OCI-LY1 (cell line): Measurements from ENCODE around the gene PILRB.
A peak's percentile ranks its signal among the peaks of the same experiment; 100 is the strongest.

ENCODE experiments used
- H2AFZ ChIP-seq: fragments of 200-600 bp; sonication (generic), shearing (Covaris generic); 2 replicates; pipeline ENCODE4 v1.6.0; 2014; ENCODE audit warnings: antibody characterized with exemption, mild to moderate bottlenecking, low read length
- H3F3A ChIP-seq: fragments of 200-600 bp; sonication (generic), shearing (Covaris generic); 2 replicates; pipeline ENCODE4 v1.6.0; 2014; ENCODE audit warnings: mild to moderate bottlenecking, antibody characterized with exemption, low read length, moderate library complexity; ENCODE audit not compliant: insufficient read depth
- H3K27ac ChIP-seq: fragments of 200-600 bp; sonication (generic); 2 replicates; pipeline ENCODE4 v1.5.1; 2014; ENCODE audit warnings: low read length, mixed run types, mild to moderate bottlenecking, low read depth; ENCODE audit not compliant: poor library complexity, severe bottlenecking
- H3K27me3 ChIP-seq: fragments of 200-600 bp; sonication (generic); 2 replicates; pipeline ENCODE4 v1.6.0; 2014; ENCODE audit warnings: antibody characterized with exemption, mild to moderate bottlenecking, low read length, moderate library complexity; ENCODE audit not compliant: insufficient read depth
- H3K36me3 ChIP-seq: fragments of 200-600 bp; sonication (generic); 2 replicates; pipeline ENCODE4 v1.6.1; 2014; ENCODE audit warnings: mild to moderate bottlenecking, antibody characterized with exemption, low read length, moderate library complexity, mixed read lengths; ENCODE audit not compliant: insufficient read depth
- H3K4me1 ChIP-seq: fragments of 200-600 bp; sonication (generic); 2 replicates; pipeline ENCODE4 v1.5.1; 2014; ENCODE audit warnings: mild to moderate bottlenecking, low read length, moderate library complexity; ENCODE audit not compliant: insufficient read depth, severe bottlenecking
- H3K4me2 ChIP-seq: fragments of 200-600 bp; sonication (generic), shearing (Covaris generic); 2 replicates; pipeline ENCODE4 v1.6.1; 2014; ENCODE audit warnings: low read length
- H3K4me3 ChIP-seq: fragments of 200-600 bp; sonication (generic); 2 replicates; pipeline ENCODE4 v1.5.1; 2014; ENCODE audit warnings: low read length, low read depth, mild to moderate bottlenecking, mixed read lengths; ENCODE audit not compliant: poor library complexity, severe bottlenecking
- H3K79me2 ChIP-seq: fragments of 200-600 bp; shearing (Covaris generic); 2 replicates; pipeline ENCODE4 v1.6.1; 2016; ENCODE audit warnings: mixed run types, low read length, mixed read lengths; ENCODE audit not compliant: insufficient read depth
- H3K9ac ChIP-seq: fragments of 200-600 bp; sonication (generic), shearing (Covaris generic); 2 replicates; pipeline ENCODE4 v1.6.1; 2014; ENCODE audit warnings: mild to moderate bottlenecking, low read length, mixed read lengths
- H3K9me2 ChIP-seq: fragments of 200-600 bp; sonication (generic), shearing (Covaris generic); 2 replicates; pipeline ENCODE4 v1.6.1; 2014; ENCODE audit warnings: low read depth, mild to moderate bottlenecking, low read length, mixed read lengths
- H3K9me3 ChIP-seq: fragments of 200-600 bp; shearing (Covaris generic); 2 replicates; pipeline ENCODE4 v1.6.1; 2014; ENCODE audit warnings: low read length, mixed read lengths
- H4K20me1 ChIP-seq: fragments of 200-600 bp; sonication (generic), shearing (Covaris generic); 2 replicates; pipeline ENCODE4 v1.6.0; 2016; ENCODE audit warnings: mild to moderate bottlenecking, low read length; ENCODE audit not compliant: insufficient read depth
- EZH2 ChIP-seq: fragments of 200-600 bp; sonication (generic), shearing (Covaris generic); IDR thresholded peaks from 2 replicates; pipeline ENCODE4 v1.8.0; 2017; ENCODE audit warnings: borderline replicate concordance, mixed run types, mild to moderate bottlenecking, antibody characterized with exemption, low read length, moderate library complexity, mixed read lengths
- TF ChIP-seq, protein P1 (sequence below): fragments of 200-600 bp; sonication (generic), shearing (Covaris generic); IDR thresholded peaks from 2 replicates; pipeline ENCODE4 v1.5.1; 2017; ENCODE audit warnings: mild to moderate bottlenecking, antibody characterized with exemption, low read length, moderate library complexity, mixed read lengths

PILRB gene

DNA sequence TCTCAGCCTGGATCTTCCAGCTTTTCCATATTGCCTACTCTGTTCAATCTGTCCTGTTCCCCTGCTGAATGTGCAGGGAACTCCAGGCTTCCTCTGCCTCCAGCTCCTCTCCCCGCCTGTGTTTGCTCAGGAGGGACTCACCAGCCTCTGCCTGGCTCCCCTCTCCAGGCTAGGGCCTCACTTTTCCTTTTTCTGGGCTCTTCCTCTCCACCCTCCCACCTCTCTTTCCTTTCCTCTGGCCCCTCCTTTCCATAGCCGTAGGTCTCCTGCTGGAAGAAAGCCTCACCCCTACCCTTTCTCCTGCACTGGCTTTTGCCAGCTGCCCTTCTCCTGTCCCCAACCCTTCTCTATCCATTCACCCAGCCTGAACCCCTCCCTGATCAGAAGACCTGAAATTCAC lies 40.3 kb downstream of the PILRB start:
- Histone ChIP-seq H3K36me3 (no peaks in the 10 kb centered on the region), H3K27ac (no peak overlapping the region), H3K79me2 (no peaks in the 10 kb centered on the region), H2AFZ (no peak overlapping the region), H3K4me2 (no peak overlapping the region), H3F3A (no peaks in the 10 kb centered on the region), H3K9me3 (no peaks in the 10 kb centered on the region), H3K27me3 (peaks cover 6% of the 10 kb centered on the region), H4K20me1 (no peaks in the 10 kb centered on the region), H3K9me2 (no peaks in the 10 kb centered on the region), H3K9ac (no peak overlapping the region), H3K4me1 (peaks cover 12% of the 10 kb centered on the region), H3K4me3 (no peak overlapping the region)
- TF ChIP-seq, protein P1, sequence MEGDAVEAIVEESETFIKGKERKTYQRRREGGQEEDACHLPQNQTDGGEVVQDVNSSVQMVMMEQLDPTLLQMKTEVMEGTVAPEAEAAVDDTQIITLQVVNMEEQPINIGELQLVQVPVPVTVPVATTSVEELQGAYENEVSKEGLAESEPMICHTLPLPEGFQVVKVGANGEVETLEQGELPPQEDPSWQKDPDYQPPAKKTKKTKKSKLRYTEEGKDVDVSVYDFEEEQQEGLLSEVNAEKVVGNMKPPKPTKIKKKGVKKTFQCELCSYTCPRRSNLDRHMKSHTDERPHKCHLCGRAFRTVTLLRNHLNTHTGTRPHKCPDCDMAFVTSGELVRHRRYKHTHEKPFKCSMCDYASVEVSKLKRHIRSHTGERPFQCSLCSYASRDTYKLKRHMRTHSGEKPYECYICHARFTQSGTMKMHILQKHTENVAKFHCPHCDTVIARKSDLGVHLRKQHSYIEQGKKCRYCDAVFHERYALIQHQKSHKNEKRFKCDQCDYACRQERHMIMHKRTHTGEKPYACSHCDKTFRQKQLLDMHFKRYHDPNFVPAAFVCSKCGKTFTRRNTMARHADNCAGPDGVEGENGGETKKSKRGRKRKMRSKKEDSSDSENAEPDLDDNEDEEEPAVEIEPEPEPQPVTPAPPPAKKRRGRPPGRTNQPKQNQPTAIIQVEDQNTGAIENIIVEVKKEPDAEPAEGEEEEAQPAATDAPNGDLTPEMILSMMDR, result no peak
- TF ChIP-seq EZH2, result no peak

DNA sequence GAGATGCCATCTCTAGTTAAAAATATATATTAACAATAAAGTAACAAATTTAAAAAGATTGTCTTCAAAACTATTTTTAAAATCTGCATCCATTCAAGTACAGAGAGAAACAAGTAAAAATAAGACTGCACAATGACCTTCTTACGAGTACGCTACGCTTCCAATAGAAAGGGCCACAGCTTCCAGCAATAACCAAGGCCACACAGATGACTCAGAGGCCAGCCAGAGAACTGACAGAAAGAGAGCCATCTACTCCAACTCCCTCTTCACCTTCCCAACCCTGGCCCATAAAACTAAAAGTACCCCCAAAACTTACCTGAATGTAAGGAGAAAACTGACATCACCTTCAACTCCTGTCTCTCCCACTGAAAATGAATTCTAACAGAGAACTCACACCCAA lies 42.1 kb downstream of the PILRB start:
- H4K20me1 ChIP-seq, result no peaks in the 10 kb centered on the region
- H3K79me2 ChIP-seq, result no peaks in the 10 kb centered on the region
- no peak overlapping the region for H3K9ac ChIP-seq
- H3K4me2 ChIP-seq, result no peak overlapping the region
- H3K4me3 ChIP-seq, result no peak overlapping the region
- H3K36me3 ChIP-seq, result no peaks in the 10 kb centered on the region
- no peak overlapping the region for H2AFZ ChIP-seq
- no peaks in the 10 kb centered on the region for H3K9me2 ChIP-seq
- no peaks in the 10 kb centered on the region for H3K9me3 ChIP-seq
- H3K27me3 ChIP-seq, result no peaks in the 10 kb centered on the region
- no peaks in the 10 kb centered on the region for H3F3A ChIP-seq
- no peak overlapping the region for H3K27ac ChIP-seq
- TF ChIP-seq EZH2, result no peak
- TF ChIP-seq, protein P1, result no peak
- H3K4me1 ChIP-seq, result peaks cover 12% of the 10 kb centered on the region

DNA sequence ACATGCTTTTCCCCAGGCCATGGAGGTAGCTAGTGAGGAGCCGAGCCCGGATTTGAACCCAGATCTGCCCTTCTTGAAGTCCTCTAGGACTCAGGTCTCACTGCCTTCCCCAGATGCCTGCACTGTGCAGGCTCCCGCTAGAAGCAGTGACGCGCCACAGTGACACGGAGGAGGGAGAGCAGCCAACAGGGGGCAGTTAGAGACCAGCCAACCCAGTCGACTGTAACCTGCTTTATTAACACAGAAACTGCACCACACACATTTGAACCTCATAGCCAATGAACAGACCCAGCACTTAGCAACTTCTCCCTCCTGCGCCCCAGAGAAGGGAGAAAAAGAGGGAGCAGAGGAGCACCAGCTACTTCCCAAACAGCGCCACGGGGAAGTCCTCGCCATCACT lies 42.7 kb downstream of the PILRB start:
- Histone ChIP-seq H3K4me3 (no peak overlapping the region), H4K20me1 (no peaks in the 10 kb centered on the region), H3K36me3 (no peaks in the 10 kb centered on the region), H3K4me2 (no peak overlapping the region), H3K9ac (no peak overlapping the region), H3K27ac (no peak overlapping the region), H3K9me2 (no peaks in the 10 kb centered on the region), H3K9me3 (no peaks in the 10 kb centered on the region), H3K27me3 (no peaks in the 10 kb centered on the region), H3K4me1 (peaks cover 12% of the 10 kb centered on the region), H2AFZ (no peak overlapping the region), H3F3A (no peaks in the 10 kb centered on the region), H3K79me2 (no peaks in the 10 kb centered on the region)
- TF ChIP-seq, protein P1, result peak; percentile 86
- no peak for TF ChIP-seq EZH2
